Measurements from ENCODE around the gene ECI1. TPM values are rescaled to one million over a fixed set of nuclear protein-coding genes. Genes with fewer than 3 reads are reported as not detected.

ECI1 gene
- total RNA-seq, 1 experiment from 2014 or later = 95.4 TPM

DNA sequence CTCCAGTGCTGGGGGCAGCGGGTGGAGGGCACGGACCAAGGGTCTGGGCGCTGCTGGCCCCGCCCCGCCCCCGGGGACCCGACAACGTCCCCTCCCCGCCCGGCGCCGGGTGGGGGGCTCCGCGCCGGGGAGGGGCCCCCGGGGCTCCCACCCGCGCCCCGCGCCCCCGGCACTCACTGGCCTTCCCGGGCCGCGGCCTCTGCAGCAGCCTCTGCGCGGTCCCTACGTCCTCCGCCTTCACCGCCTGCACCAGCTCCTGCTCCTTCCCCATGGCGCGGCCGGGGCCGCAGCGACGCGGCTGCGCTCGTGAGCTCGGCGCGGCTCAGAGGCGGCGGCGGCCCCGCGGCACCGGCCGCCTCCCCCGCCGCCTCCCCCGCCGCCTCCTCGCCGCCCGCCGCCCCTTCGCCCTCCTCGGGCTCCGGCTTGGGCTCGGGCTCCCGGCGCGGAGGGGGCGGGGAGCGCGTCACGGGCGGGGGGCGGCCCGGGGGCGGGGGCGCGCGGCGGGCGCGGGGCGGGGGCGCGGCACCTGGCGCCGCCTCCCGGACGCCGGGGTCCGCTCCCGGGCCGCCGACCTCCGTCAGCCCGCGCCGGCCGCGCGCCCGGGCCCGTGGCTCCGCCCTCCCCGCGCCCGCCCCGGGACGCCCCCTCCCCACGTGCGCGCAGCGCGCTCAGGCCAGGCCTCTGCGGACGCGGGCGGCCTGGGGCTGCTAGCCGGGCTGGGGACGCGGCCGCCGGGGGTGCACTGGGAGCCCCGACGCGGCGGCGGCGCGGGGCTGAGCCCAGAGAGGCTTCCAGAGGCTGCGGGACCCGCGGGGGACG is 55.0 kb downstream of the ECI1 start, which contains the start of gene CASKIN1:
Gene CASKIN1 (minus strand): TSS at position 444 of the 819 bp plus-strand sequence. CDS start 173 bp downstream, at position 271.
- Histone ChIP-seq H3K4ac (ENCODE audit: low read depth, low read length) (no peak within 1 kb of the TSS), H2BK15ac (ENCODE audit: low read depth, low read length) (no peak within 1 kb of the TSS), H2BK120ac (ENCODE audit: low read depth, low read length, poor library complexity, severe bottlenecking) (no peak within 1 kb of the TSS), H4K8ac (replicated peaks; ENCODE audit: insufficient read length, low read depth, low read length) (no peak within 1 kb of the TSS), H3K4me2 (ENCODE audit: insufficient read depth, insufficient read length, low read length) (peak within 1 kb of the TSS; percentile 42), H3K23me2 (ENCODE audit: insufficient read length, low read depth, low read length, poor library complexity, severe bottlenecking) (peaks cover 7% of the 10 kb centered on the region), H3K4me1 (ENCODE audit: insufficient read depth, low read length) (no peaks in the 10 kb centered on the region), H3K79me2 (ENCODE audit: insufficient read depth, low read length) (no peaks in the 10 kb centered on the region), H2BK20ac (ENCODE audit: low read depth, low read length, poor library complexity, severe bottlenecking) (no peak within 1 kb of the TSS), H2BK5ac (ENCODE audit: insufficient read length, low read length) (no peak within 1 kb of the TSS), H3K9ac (ENCODE audit: extremely low read depth, insufficient read length, low read length) (no peak within 1 kb of the TSS), H3K18ac (ENCODE audit: insufficient read length, low read depth, low read length) (no peak within 1 kb of the TSS), H2AFZ (ENCODE audit: low read length) (no peak within 1 kb of the TSS), H2AK5ac (ENCODE audit: insufficient read length, low read length) (no peak within 1 kb of the TSS), H4K91ac (ENCODE audit: insufficient read length, low read depth, low read length) (no peak within 1 kb of the TSS), H3K27me3 (ENCODE audit: insufficient read depth, low read length) (peaks cover 8% of the 10 kb centered on the region; the same call in 1 of the 2 replicates), H3K79me1 (ENCODE audit: insufficient read depth, low read depth, low read length, poor library complexity, severe bottlenecking) (no peaks in the 10 kb centered on the region), H4K5ac (ENCODE audit: insufficient read length, low read depth, low read length) (no peak within 1 kb of the TSS), H4K20me1 (ENCODE audit: control insufficient read depth, insufficient read depth, insufficient read length) (no peaks in the 10 kb centered on the region), H3K14ac (ENCODE audit: insufficient read depth, low read length) (no peak within 1 kb of the TSS), H3K9me3 (ENCODE audit: control insufficient read depth, low read depth, low read length) (no peaks in the 10 kb centered on the region), H3K56ac (ENCODE audit: insufficient read length, low read depth, low read length) (no peak within 1 kb of the TSS), H3K23ac (ENCODE audit: insufficient read length, low read depth, low read length) (no peak within 1 kb of the TSS), H3T11ph (ENCODE audit: low read length) (no peak within 1 kb of the TSS), H3K27ac (ENCODE audit: insufficient read length, low read depth, low read length) (no peak within 1 kb of the TSS), H2BK12ac (ENCODE audit: insufficient read length, low read depth, low read length) (no peak within 1 kb of the TSS)
- TF ChIP-seq, protein P1, sequence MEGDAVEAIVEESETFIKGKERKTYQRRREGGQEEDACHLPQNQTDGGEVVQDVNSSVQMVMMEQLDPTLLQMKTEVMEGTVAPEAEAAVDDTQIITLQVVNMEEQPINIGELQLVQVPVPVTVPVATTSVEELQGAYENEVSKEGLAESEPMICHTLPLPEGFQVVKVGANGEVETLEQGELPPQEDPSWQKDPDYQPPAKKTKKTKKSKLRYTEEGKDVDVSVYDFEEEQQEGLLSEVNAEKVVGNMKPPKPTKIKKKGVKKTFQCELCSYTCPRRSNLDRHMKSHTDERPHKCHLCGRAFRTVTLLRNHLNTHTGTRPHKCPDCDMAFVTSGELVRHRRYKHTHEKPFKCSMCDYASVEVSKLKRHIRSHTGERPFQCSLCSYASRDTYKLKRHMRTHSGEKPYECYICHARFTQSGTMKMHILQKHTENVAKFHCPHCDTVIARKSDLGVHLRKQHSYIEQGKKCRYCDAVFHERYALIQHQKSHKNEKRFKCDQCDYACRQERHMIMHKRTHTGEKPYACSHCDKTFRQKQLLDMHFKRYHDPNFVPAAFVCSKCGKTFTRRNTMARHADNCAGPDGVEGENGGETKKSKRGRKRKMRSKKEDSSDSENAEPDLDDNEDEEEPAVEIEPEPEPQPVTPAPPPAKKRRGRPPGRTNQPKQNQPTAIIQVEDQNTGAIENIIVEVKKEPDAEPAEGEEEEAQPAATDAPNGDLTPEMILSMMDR (conservative IDR thresholded peaks at IDR 0.05) = no peak
- Mint-ChIP-seq H3K27me3 (ENCODE audit: low read depth) (peaks cover 46% of the 10 kb centered on the region), H3K9me3 (no peaks in the 10 kb centered on the region), H3K4me1 (peaks cover 4% of the 10 kb centered on the region in 2 experiments; a peak in 1 of 4 replicates), H3K4me3 (peak within 1 kb of the TSS; percentile 58 to 83), H3K27ac (no peak within 1 kb of the TSS), H3K36me3 (ENCODE audit: insufficient read depth in 1 of 3, low read depth in 3 of 3) (no peaks in the 10 kb centered on the region)
- WGBS (ENCODE audit: extremely low coverage, insufficient read length, low lambda C conversion rate) = no CpG with 5 or more reads among the region's 129 CpGs
- no peak for DNase-seq
